H1 (cell line): Measurements from ENCODE around the gene DYRK2. TPM values are rescaled to one million over a fixed set of nuclear protein-coding genes. Genes with fewer than 3 reads are reported as not detected.

Experiments used
- CTCF ChIA-PET: fragments of 300-600 bp; sonication (Branson Sonifier 250); formaldehyde crosslinking; loops from one replicate; lab custom pipeline; 2021; ENCODE audit not compliant: partially characterized antibody; lab: Charles Lee
- POLR2A ChIA-PET: fragments of 300-600 bp; sonication (Branson Sonifier 250); formaldehyde crosslinking; loops from one replicate; lab custom pipeline; 2021; ENCODE audit warnings: inconsistent platforms; ENCODE audit not compliant: partially characterized antibody; lab: Charles Lee
- DNase-seq, 2 experiments: peaks; one replicate each; pipeline versions ENCODE4 v3.0.0 to v3.0.0-alpha.2; 2010 to 2022; ENCODE audit warnings: low spot score in 2 of 2, low read depth in 1 of 2, mixed read lengths in 1 of 2
- FAIRE-seq: peaks from 2 replicates; lab custom pipeline; 2011; peaks lifted over from hg19 to GRCh38; lab: Jason Lieb, UNC
- H2AFZ ChIP-seq: 2 replicates; pipeline ENCODE4 v1.8.1; 2012; ENCODE audit warnings: low read length, inconsistent platforms
- H2AK5ac ChIP-seq: 2 replicates; pipeline ENCODE4 v1.6.1; 2013; ENCODE audit warnings: low read depth, low read length
- H2BK120ac ChIP-seq: replicated peaks from 2 replicates; pipeline ENCODE3; 2013; ENCODE audit warnings: low read depth, low read length, inconsistent platforms
- H2BK12ac ChIP-seq: 2 replicates; pipeline ENCODE4 v1.6.1; 2013; ENCODE audit warnings: low read depth, low read length
- H2BK15ac ChIP-seq: 2 replicates; pipeline ENCODE4 v1.6.1; 2013; ENCODE audit warnings: low read length
- H2BK20ac ChIP-seq: 2 replicates; pipeline ENCODE4 v1.6.1; 2013; ENCODE audit warnings: low read length
- H2BK5ac ChIP-seq: 2 replicates; pipeline ENCODE4 v1.6.1; 2013; ENCODE audit warnings: low read depth, low read length
- H3K14ac ChIP-seq: 2 replicates; pipeline ENCODE4 v1.6.1; 2013; ENCODE audit warnings: inconsistent platforms; ENCODE audit not compliant: insufficient read length
- H3K18ac ChIP-seq: 2 replicates; pipeline ENCODE4 v1.6.1; 2013; ENCODE audit warnings: low read length; ENCODE audit errors: extremely low read depth
- H3K23ac ChIP-seq: 2 replicates; pipeline ENCODE4 v1.6.1; 2013; ENCODE audit warnings: inconsistent platforms; ENCODE audit not compliant: insufficient read length
- H3K23me2 ChIP-seq: 2 replicates; pipeline ENCODE4 v1.6.1; 2013; ENCODE audit warnings: low read depth, low read length
- H3K27ac ChIP-seq: 2 replicates; pipeline ENCODE4 v1.6.1; 2011; ENCODE audit warnings: low read depth, low read length, inconsistent platforms
- H3K27me3 ChIP-seq, 4 experiments: replicated peaks in 1 of 4; 1 replicate in 1 of 4; 2 replicates in 3 of 4; pipeline versions ENCODE4 v1.6.1 to v1.8.1; 2011 to 2013; ENCODE audit warnings: low read length in 3 of 4, mild to moderate bottlenecking in 3 of 4, inconsistent platforms in 2 of 4, mixed read lengths in 2 of 4, moderate library complexity in 1 of 4; ENCODE audit not compliant: control insufficient read depth in 3 of 4, insufficient read depth in 3 of 4; ENCODE audit errors: extremely low read depth in 1 of 4
- H3K36me3 ChIP-seq, 4 experiments: 2 replicates each; pipeline versions ENCODE4 v1.6.1 to v1.8.1; 2011 to 2013; ENCODE audit warnings: mild to moderate bottlenecking in 4 of 4, low read length in 3 of 4, moderate library complexity in 2 of 4, control low read depth in 1 of 4, inconsistent platforms in 1 of 4; ENCODE audit not compliant: insufficient read depth in 4 of 4, control insufficient read depth in 2 of 4
- H3K4ac ChIP-seq: replicated peaks from 2 replicates; pipeline ENCODE3; 2013; ENCODE audit warnings: low read length, low read depth, mixed read lengths, inconsistent platforms; ENCODE audit not compliant: insufficient read length
- H3K4me1 ChIP-seq, 4 experiments: replicated peaks in 1 of 4; 1 replicate in 1 of 4; 2 replicates in 3 of 4; pipeline versions ENCODE4 v1.6.1 to v1.8.1; 2011 to 2013; ENCODE audit warnings: low read length in 3 of 4, inconsistent platforms in 2 of 4, mixed read lengths in 1 of 4; ENCODE audit not compliant: insufficient read depth in 4 of 4, control insufficient read depth in 3 of 4
- H3K4me2 ChIP-seq, 2 experiments: 2 replicates each; pipeline versions ENCODE4 v1.6.1 to v1.8.1; 2011 to 2013; ENCODE audit warnings: low read depth in 2 of 2, low read length in 2 of 2, control low read depth in 1 of 2, inconsistent platforms in 1 of 2, mild to moderate bottlenecking in 1 of 2; ENCODE audit not compliant: insufficient read depth in 1 of 2
- H3K4me3 ChIP-seq, 4 experiments: fragments of 200-600, 300-600 bp in 1 of 4; sonication (generic), shearing (Covaris generic), sonication (Bioruptor Twin) in 1 of 4; 2 replicates each; pipeline versions ENCODE4 v1.5.1 to v1.8.1; 2011 to 2016; ENCODE audit warnings: low read length in 4 of 4, low read depth in 3 of 4, control low read depth in 2 of 4, inconsistent platforms in 2 of 4, mild to moderate bottlenecking in 2 of 4, mixed read lengths in 1 of 4, moderate library complexity in 1 of 4; ENCODE audit not compliant: insufficient read depth in 2 of 4; ENCODE audit errors: extremely low read depth in 1 of 4
- H3K56ac ChIP-seq: replicated peaks from 2 replicates; pipeline ENCODE3; 2013; ENCODE audit warnings: low read depth, mild to moderate bottlenecking, mixed read lengths, low read length, inconsistent platforms; ENCODE audit not compliant: insufficient read length
- H3K79me1 ChIP-seq: 2 replicates; pipeline ENCODE4 v1.6.1; 2013; ENCODE audit warnings: low read depth, low read length, control low read depth
- H3K79me2 ChIP-seq, 2 experiments: 2 replicates each; pipeline versions ENCODE4 v1.6.1 to v1.8.1; 2012 to 2013; ENCODE audit warnings: low read length in 2 of 2, mild to moderate bottlenecking in 2 of 2, inconsistent platforms in 1 of 2; ENCODE audit not compliant: insufficient read depth in 2 of 2, control insufficient read depth in 1 of 2
- H3K9ac ChIP-seq, 4 experiments: replicated peaks in 1 of 4; 1 replicate in 1 of 4; 2 replicates in 3 of 4; pipeline versions ENCODE4 v1.6.1 to v1.8.1; 2011 to 2013; ENCODE audit warnings: low read depth in 3 of 4, low read length in 3 of 4, control low read depth in 2 of 4, mild to moderate bottlenecking in 2 of 4, moderate library complexity in 2 of 4, inconsistent platforms in 1 of 4; ENCODE audit errors: extremely low read depth in 1 of 4
- H3K9me3 ChIP-seq, 2 experiments: 2 replicates each; pipeline versions ENCODE4 v1.6.1 to v1.8.1; 2012 to 2013; ENCODE audit warnings: mild to moderate bottlenecking in 2 of 2, moderate library complexity in 2 of 2, control low read depth in 1 of 2, inconsistent platforms in 1 of 2, low read depth in 1 of 2, low read length in 1 of 2, mixed read lengths in 1 of 2; ENCODE audit not compliant: insufficient read depth in 2 of 2
- H4K20me1 ChIP-seq, 2 experiments: replicated peaks in 1 of 2; 2 replicates each; pipeline versions ENCODE3 to v1.8.1; 2011 to 2013; ENCODE audit warnings: inconsistent platforms in 2 of 2, low read length in 2 of 2, mild to moderate bottlenecking in 1 of 2; ENCODE audit not compliant: insufficient read depth in 2 of 2, control insufficient read depth in 1 of 2
- H4K5ac ChIP-seq: 2 replicates; pipeline ENCODE4 v1.6.1; 2013; ENCODE audit warnings: low read length, low read depth, mixed read lengths, inconsistent platforms; ENCODE audit not compliant: insufficient read length
- H4K8ac ChIP-seq: 2 replicates; pipeline ENCODE4 v1.8.0; 2013; ENCODE audit warnings: mild to moderate bottlenecking, moderate library complexity, low read length, inconsistent platforms; ENCODE audit not compliant: insufficient read depth; ENCODE audit errors: extremely low read depth
- H4K91ac ChIP-seq: replicated peaks from 2 replicates; pipeline ENCODE3; 2013; ENCODE audit warnings: low read length, mixed read lengths, inconsistent platforms; ENCODE audit not compliant: insufficient read length
- BCL11A ChIP-seq, 2 experiments: IDR thresholded peaks; one replicate each; pipeline ENCODE4 v1.6.1; 2011; ENCODE audit warnings: low read depth in 2 of 2, low read length in 2 of 2, mild to moderate bottlenecking in 2 of 2
- EGR1 ChIP-seq: IDR thresholded peaks from 2 replicates; pipeline ENCODE4 v1.6.1; 2011; ENCODE audit warnings: low read depth, low read length, borderline replicate concordance
- FOSL1 ChIP-seq: IDR thresholded peaks from 2 replicates; pipeline ENCODE4 v1.6.1; 2011; ENCODE audit warnings: mild to moderate bottlenecking, low read depth, low read length, moderate library complexity; ENCODE audit not compliant: insufficient read depth
- KDM5A ChIP-seq: fragments of 200-600 bp; IDR thresholded peaks from 2 replicates; pipeline ENCODE4 v1.7.1; 2012; ENCODE audit warnings: mild to moderate bottlenecking, low read length, inconsistent platforms, mixed read lengths
- MAX ChIP-seq: IDR thresholded peaks from 2 replicates; pipeline ENCODE4 v1.6.1; 2012; ENCODE audit warnings: inconsistent platforms
- NANOG ChIP-seq: IDR thresholded peaks from 2 replicates; pipeline ENCODE4 v1.6.1; 2011; ENCODE audit warnings: low read length, low read depth, mild to moderate bottlenecking, inconsistent platforms; ENCODE audit not compliant: insufficient read depth, poor library complexity, severe bottlenecking
- POLR2A ChIP-seq, 2 experiments: IDR thresholded peaks; 1 replicate in 1 of 2; 2 replicates in 1 of 2; pipeline ENCODE4 v1.6.1; 2011; ENCODE audit warnings: low read depth in 2 of 2, low read length in 2 of 2, mild to moderate bottlenecking in 2 of 2; ENCODE audit errors: control extremely low read depth in 1 of 2
- RNF2 ChIP-seq: fragments of 200-900, 300-1000 bp; sonication (generic); IDR thresholded peaks from 2 replicates; pipeline ENCODE4 v1.7.1; 2016; ENCODE audit warnings: borderline replicate concordance, low read depth, mild to moderate bottlenecking, antibody characterized with exemption, low read length; ENCODE audit not compliant: poor library complexity, severe bottlenecking; ENCODE audit errors: missing control alignments
- SIX5 ChIP-seq: IDR thresholded peaks from 2 replicates; pipeline ENCODE4 v1.6.1; 2011; ENCODE audit warnings: mild to moderate bottlenecking, low read depth, low read length
- SP1 ChIP-seq: IDR thresholded peaks from 2 replicates; pipeline ENCODE4 v1.6.1; 2011; ENCODE audit warnings: low read depth, low read length
- SP4 ChIP-seq: IDR thresholded peaks from 2 replicates; pipeline ENCODE4 v1.6.1; 2012; ENCODE audit warnings: low read length, inconsistent platforms
- TAF7 ChIP-seq: optimal IDR thresholded peaks from 2 replicates; pipeline ENCODE3; 2011; ENCODE audit warnings: low read depth, mild to moderate bottlenecking, inconsistent platforms, low read length, moderate library complexity, borderline replicate concordance
- YY1 ChIP-seq: IDR thresholded peaks from 2 replicates; pipeline ENCODE4 v1.6.1; 2011; ENCODE audit warnings: low read depth, mild to moderate bottlenecking, low read length
- WGBS, 2 experiments: shearing (Covaris generic) in 1 of 2; methylation state at CpG; one replicate each; pipeline versions ENCODE4 v1.1.6 to v1.1.7; 2013 to 2015; ENCODE audit warnings: low lambda C conversion rate in 2 of 2, mixed read lengths in 2 of 2, inconsistent platforms in 1 of 2, low coverage in 1 of 2, missing lambda C conversion rate in 1 of 2; ENCODE audit not compliant: insufficient replicate concordance in 2 of 2, insufficient coverage in 1 of 2, insufficient read length in 1 of 2; ENCODE audit errors: extremely low coverage in 1 of 2, missing lambda C conversion rate in 1 of 2; 5-methylcytosine and 5-hydroxymethylcytosine counted together
- polyA plus RNA-seq, 7 experiments: library from polyadenylated mRNA; depleted of rRNA in 3 of 7; stranded (reverse) in 5 of 7; unstranded in 2 of 7; fragments of >200 nt in 5 of 7; fragments of 200-250 nt in 2 of 7; gene quantifications; 1 replicate in 5 of 7; 2 replicates in 1 of 7; 4 replicates in 1 of 7; pipeline versions ENCODE4 v1.2.1 to v1.2.3, GENCODE V29; 2011 to 2013; ENCODE audit warnings: missing spikeins in 2 of 7, mixed read lengths in 2 of 7
- total RNA-seq: library from RNA; stranded (reverse); fragmentation: NEBNext Ultra II Directional; extraction: Animal tissue kit (Norgen Biotek cat#: 25700); gene quantifications from 2 replicates; pipeline ENCODE4 v1.2.1, GENCODE V29; 2021

DYRK2 gene
- total and polyA plus RNA-seq, 2 of the 8 experiments (the other 6 are each of a cell fraction or from before 2014, with no cell fraction given): 11.2 to 31.6 TPM

- no peak overlapping the region for H3K4ac ChIP-seq
- CTCF ChIA-PET: no interaction called here
- no peak overlapping the region for H2BK20ac ChIP-seq
- no peak overlapping the region for H2AFZ ChIP-seq
- no peak overlapping the region for H4K8ac ChIP-seq
- H3K9ac ChIP-seq: no peak overlapping the region
- POLR2A ChIA-PET: no interaction called here
- H3K27me3 ChIP-seq: no peaks in the 10 kb centered on the region; a peak in 1 of 7 replicates
- H3K4me3 ChIP-seq: no peak overlapping the region
- no peaks in the 10 kb centered on the region for H3K36me3 ChIP-seq
- no peak overlapping the region for H3K14ac ChIP-seq
- no peaks in the 10 kb centered on the region for H3K23me2 ChIP-seq
- H2AK5ac ChIP-seq: no peak overlapping the region
- H4K20me1 ChIP-seq: no peaks in the 10 kb centered on the region
- no peaks in the 10 kb centered on the region for H3K79me2 ChIP-seq
- no peak overlapping the region for H4K5ac ChIP-seq
- no peak overlapping the region for H2BK5ac ChIP-seq
- no peak overlapping the region for H3K18ac ChIP-seq
- no peak overlapping the region for H4K91ac ChIP-seq
- DNase-seq (no peak), FAIRE-seq (no peak)
- 82% methylated on average over 2 of the region's 2 CpGs; no CpG with 5 or more reads in 1 of the 2 experiments for WGBS, 2 experiments
- no peak overlapping the region for H2BK15ac ChIP-seq
- no peaks in the 10 kb centered on the region for H3K79me1 ChIP-seq
- no peak overlapping the region for H2BK120ac ChIP-seq
- no peak overlapping the region for H3K4me2 ChIP-seq
- no peak overlapping the region for H3K56ac ChIP-seq
- no peaks in the 10 kb centered on the region for H3K4me1 ChIP-seq
- H3K23ac ChIP-seq: no peak overlapping the region
- H2BK12ac ChIP-seq: no peak overlapping the region
- H3K27ac ChIP-seq: no peak overlapping the region
- H3K9me3 ChIP-seq: no peaks in the 10 kb centered on the region
- no peak for TF ChIP-seq EGR1
- no peak for TF ChIP-seq SP1
- TF ChIP-seq POLR2A (IDR thresholded peaks at IDR 0.05; ENCODE audit: control extremely low read depth in 1 of 2, low read depth in 2 of 2, low read length in 2 of 2): no peak
- no peak for TF ChIP-seq KDM5A
- TF ChIP-seq SIX5: no peak
- no peak for TF ChIP-seq SP4
- no peak for TF ChIP-seq RNF2
- no peak for TF ChIP-seq YY1
- TF ChIP-seq BCL11A (IDR thresholded peaks at IDR 0.05; ENCODE audit: low read depth in 2 of 2, low read length in 2 of 2): no peak
- no peak for TF ChIP-seq FOSL1
- TF ChIP-seq TAF7: no peak
- no peak for TF ChIP-seq MAX
- no peak for TF ChIP-seq NANOG
Observed at GRCh38 chr12:67701121-67701520, 52.6 kb downstream of the DYRK2 start.
